Neural progenitor cell (in vitro differentiated cells): Measurements from ENCODE around the gene WFDC10A.

ENCODE experiments used
- CTCF ChIP-seq: fragments of 200-600 bp; sonication (generic); IDR thresholded peaks from 2 replicates; pipeline ENCODE4 v1.5.1; 2017; ENCODE audit warnings: antibody characterized with exemption, mild to moderate bottlenecking
- EZH2 ChIP-seq: fragments of 200-600 bp; sonication (generic); IDR thresholded peaks from 2 replicates; pipeline ENCODE4 v1.6.1; 2017; ENCODE audit warnings: antibody characterized with exemption, mild to moderate bottlenecking, moderate library complexity

DNA sequence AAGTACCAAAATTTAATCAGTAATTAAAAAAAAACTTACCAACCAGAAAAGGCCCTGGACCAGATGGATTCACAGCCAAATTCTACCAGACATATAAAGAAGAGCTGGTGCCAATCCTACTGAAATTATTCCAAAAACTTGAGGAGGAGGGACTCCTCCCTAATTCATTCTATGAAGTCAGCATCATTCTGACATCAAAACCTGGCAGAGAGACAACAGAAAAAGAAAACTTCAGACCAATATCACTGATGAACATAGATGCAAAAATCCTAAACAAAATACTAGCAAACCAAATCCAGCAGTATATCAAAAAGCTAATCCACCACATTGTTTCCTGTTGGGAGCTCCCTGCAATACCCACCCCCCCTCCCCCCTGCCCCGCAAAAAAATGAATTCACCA lies 40.6 kb downstream of the WFDC10A start, which contains the start of gene WFDC11:
- TF ChIP-seq CTCF, result no peak
- TF ChIP-seq EZH2, result no peak
